ENCODE measurements around the gene PATL1. TPM values are rescaled to one million over a fixed set of nuclear protein-coding genes. Genes with fewer than 3 reads are reported as not detected.

PATL1 gene
- total and polyA plus RNA-seq, 2 of the 8 experiments (the other 6 are each of a cell fraction or from before 2014, with no cell fraction given), result 30.4 to 33.4 TPM

GRCh38 chr11:59643390-59643789 is 25.4 kb downstream of the PATL1 start (continued):
- no peak for TF ChIP-seq RBBP5 (IDR thresholded peaks at IDR 0.05; ENCODE audit: borderline replicate concordance, low read depth, low read length)
- TF ChIP-seq HDAC2 (IDR thresholded peaks at IDR 0.05; ENCODE audit: borderline replicate concordance in 1 of 2, low read depth in 2 of 2, low read length in 2 of 2), result no peak
- no peak for TF ChIP-seq RXRA (IDR thresholded peaks at IDR 0.05; ENCODE audit: insufficient read depth, low read depth, low read length)

All from H1 (cell line).